Measurements from ENCODE around the gene EPX. TPM values are rescaled to one million over a fixed set of nuclear protein-coding genes. Genes with fewer than 3 reads are reported as not detected.

Gene EPX
- 1.3 TPM for total RNA-seq

DNA sequence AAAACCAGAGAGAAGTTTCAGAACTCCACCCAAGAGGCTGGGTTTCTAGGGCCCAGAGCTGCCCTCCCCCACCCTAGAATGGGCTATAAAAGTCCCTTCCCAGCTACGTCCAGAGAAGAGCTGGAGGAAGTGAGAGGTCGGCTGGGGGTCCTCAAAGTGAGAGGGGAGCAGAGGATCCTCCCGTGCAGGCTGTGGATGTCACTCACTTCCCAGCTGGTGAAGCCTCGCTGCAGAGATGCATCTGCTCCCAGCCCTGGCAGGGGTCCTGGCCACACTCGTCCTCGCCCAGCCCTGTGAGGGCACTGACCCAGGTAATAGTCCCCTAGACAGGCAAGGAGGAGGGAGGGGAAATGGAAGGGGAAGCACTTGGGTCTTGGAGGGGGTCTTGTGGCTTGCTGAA, at the start of gene EPX:
Gene EPX, plus strand, starts transcription at position 115 of the 400 bp plus-strand sequence. Its CDS starts 121 bp downstream, at position 236.

GRCh38 chr17:58147930-58148434, 44.5 kb upstream of the EPX start, which contains the start of gene OR4D1:
Gene OR4D1, plus strand, starts transcription at chr17:58148384. Its CDS starts 6,770 bp downstream, at chr17:58155154.

DNA sequence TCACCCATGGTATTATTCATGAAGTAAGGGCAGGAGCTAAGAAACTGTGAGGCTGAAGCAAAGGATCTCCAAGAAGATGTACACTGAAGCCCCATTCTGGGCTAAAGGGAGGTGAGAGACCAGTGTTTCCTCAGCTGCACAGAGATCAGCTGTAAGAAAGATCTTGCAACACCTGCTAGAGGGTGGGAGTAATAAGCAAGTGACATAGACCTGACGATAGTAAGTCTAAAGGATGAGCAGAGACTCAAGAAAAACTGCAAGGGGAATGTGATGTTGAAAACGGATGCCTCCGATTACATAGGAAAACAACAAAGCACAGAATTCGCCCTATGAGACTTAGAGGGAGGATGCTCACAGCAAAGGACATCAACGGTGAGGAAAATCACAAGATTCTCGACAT, 25.8 kb upstream of the EPX start, which contains the start of gene OR4D2:
Gene OR4D2, plus strand, starts transcription at position 301 of the 400 bp plus-strand sequence. CDS start 2,674 bp downstream, outside the sequence.

DNA sequence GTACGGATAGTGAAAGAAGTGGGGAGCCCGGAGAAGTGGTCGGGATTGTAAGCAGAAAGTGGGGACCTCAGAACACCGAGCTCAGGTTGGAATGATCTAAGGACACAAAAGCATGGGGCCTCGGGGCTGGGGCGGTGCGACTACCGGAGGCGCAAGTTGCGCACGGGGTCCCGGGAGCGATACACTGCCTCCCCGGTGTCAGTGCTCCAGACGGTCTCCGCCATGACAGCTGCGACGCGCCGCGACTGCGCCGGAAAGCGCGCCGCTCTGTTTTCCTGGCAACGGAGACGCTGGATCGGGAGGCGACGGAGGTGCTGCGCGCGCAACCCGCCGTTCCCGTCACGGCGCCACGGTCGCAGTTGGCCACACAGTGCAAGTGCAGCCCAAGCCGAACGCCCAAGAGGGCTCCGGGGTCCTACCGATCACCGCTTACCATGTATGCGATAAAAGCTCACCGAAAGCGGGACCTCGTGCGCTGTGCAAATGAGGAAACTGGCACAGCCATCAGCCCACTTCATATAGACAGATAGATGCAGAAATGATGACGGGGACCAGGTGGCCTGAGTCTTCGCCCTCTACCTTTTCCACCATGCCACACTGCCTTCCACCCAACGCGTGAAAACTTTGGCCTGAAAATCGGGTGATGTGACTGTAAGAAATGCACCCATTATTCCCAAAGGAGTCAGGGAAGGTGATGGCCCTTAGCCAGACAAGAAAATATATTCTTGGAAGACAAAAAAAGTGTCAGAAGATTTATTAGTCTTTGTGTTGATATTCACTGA, 26.7 kb downstream of the EPX start, which contains the start of gene MKS1:
Gene MKS1, minus strand, starts transcription at position 249 of the 782 bp plus-strand sequence. Its CDS starts 25 bp downstream, at position 224.

DNA sequence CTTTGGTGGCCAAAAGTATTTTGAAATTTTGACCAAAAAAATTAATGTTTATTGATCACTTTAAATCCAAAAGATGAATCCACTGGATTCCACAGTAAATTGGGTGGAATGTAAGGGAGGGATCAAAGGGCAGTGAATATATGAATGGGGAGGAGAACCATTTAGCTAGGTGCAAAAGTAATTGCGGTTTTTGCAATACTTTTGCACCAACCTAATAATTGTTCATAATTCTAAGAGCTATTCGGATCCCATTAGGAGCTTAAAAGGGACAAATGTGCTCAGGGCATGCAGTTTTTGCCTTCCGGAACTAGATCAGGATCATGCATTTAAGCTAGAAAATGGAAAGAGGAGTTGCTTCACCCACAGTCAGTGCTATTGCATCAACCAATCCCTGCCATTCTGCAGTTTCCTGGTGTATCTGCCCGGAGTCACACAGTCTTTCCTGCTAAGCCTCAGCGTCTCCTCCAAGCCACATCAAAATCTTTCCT, 45.7 kb downstream of the EPX start, which contains the start of gene LPO:
Gene LPO, plus strand, starts transcription at position 438 of the 488 bp plus-strand sequence. CDS start 4,396 bp downstream, outside the sequence.

Other genes starting within 250 kb of the EPX start
- 22.6 TPM for gene CUEDC1, start 237.3 kb upstream of the EPX start, total RNA-seq
- 61.1 TPM for gene VEZF1, start 204.5 kb upstream of the EPX start, total RNA-seq
- gene SRSF1, start 185.5 kb upstream of the EPX start, total RNA-seq = 261 TPM
- gene DYNLL2, start 109.3 kb upstream of the EPX start, total RNA-seq = 27.5 TPM
- gene OR4D1, start 44.3 kb upstream of the EPX start, total RNA-seq = not detected
- gene OR4D2, start 25.7 kb upstream of the EPX start, total RNA-seq = not detected
- gene MKS1, start 26.5 kb downstream of the EPX start, total RNA-seq = 28.7 TPM
- not detected for gene LPO, start 45.9 kb downstream of the EPX start, total RNA-seq
- 93.6 TPM for gene MPO, start 88.2 kb downstream of the EPX start, total RNA-seq
- gene TSPOAP1, start 136.1 kb downstream of the EPX start, total RNA-seq = 29.1 TPM
- gene SUPT4H1, start 159.5 kb downstream of the EPX start, total RNA-seq = 53.1 TPM
- 14.8 TPM for gene RNF43, start 224.8 kb downstream of the EPX start, total RNA-seq

Measured in metanephros (tissue), 1 donor.